Measurements from ENCODE around the gene UBASH3A.
A peak's percentile ranks its signal among the peaks of the same experiment; 100 is the strongest.

Gene UBASH3A

GRCh38 chr21:42434884-42435283 is 31.2 kb downstream of the UBASH3A start:
- DNase-seq: no peak

- DNase-seq: no peak
Observed at GRCh38 chr21:42435401-42435800, 31.7 kb downstream of the UBASH3A start.

- no peak for DNase-seq
Observed at GRCh38 chr21:42435833-42436232, 32.1 kb downstream of the UBASH3A start.

GRCh38 chr21:42436914-42437313 is 33.2 kb downstream of the UBASH3A start:
- no peak for DNase-seq

- DNase-seq: no peak
Observed at GRCh38 chr21:42437786-42438185, 34.1 kb downstream of the UBASH3A start.

- no peak for DNase-seq
Observed at GRCh38 chr21:42438316-42439205, 34.9 kb downstream of the UBASH3A start.

- peak; percentile 75 for DNase-seq
Observed at GRCh38 chr21:42439284-42440186, 35.8 kb downstream of the UBASH3A start.

- no peak for DNase-seq
Observed at GRCh38 chr21:42440187-42440792, 36.6 kb downstream of the UBASH3A start.

- no peak for DNase-seq
Observed at GRCh38 chr21:42441963-42442362, 38.3 kb downstream of the UBASH3A start.

- no peak for DNase-seq
Observed at GRCh38 chr21:42443181-42443785, 39.6 kb downstream of the UBASH3A start.

GRCh38 chr21:42443876-42444744 is 40.4 kb downstream of the UBASH3A start:
- DNase-seq: no peak

GRCh38 chr21:42444745-42445059 is 41.0 kb downstream of the UBASH3A start:
- no peak for DNase-seq

- no peak for DNase-seq
Observed at GRCh38 chr21:42445311-42445710, 41.6 kb downstream of the UBASH3A start.

- DNase-seq: no peak
Observed at GRCh38 chr21:42446531-42446930, 42.8 kb downstream of the UBASH3A start.

GRCh38 chr21:42447182-42447581 is 43.5 kb downstream of the UBASH3A start:
- no peak for DNase-seq

GRCh38 chr21:42447732-42448131 is 44.0 kb downstream of the UBASH3A start:
- DNase-seq: no peak

GRCh38 chr21:42448686-42449085 is 45.0 kb downstream of the UBASH3A start:
- DNase-seq: no peak

GRCh38 chr21:42451941-42452340 is 48.2 kb downstream of the UBASH3A start:
- no peak for DNase-seq

- DNase-seq: no peak
Observed at GRCh38 chr21:42452401-42453223, 48.9 kb downstream of the UBASH3A start.

- no peak for DNase-seq
Observed at GRCh38 chr21:42453224-42453985, 49.7 kb downstream of the UBASH3A start.

All from activated CD8-positive, alpha-beta memory T cell treated with anti-CD3 and anti-CD28 coated beads, Interleukin-2, amount 50 U/mL, for 48 hours (primary cell).